CD14-positive monocyte (primary cell): Measurements from ENCODE around the gene PLEKHG1. TPM values are rescaled to one million over a fixed set of nuclear protein-coding genes. Genes with fewer than 3 reads are reported as not detected.

ENCODE experiments used
- DNase-seq, 3 donors: peaks; one replicate each; pipeline ENCODE4 v3.0.0-alpha.2; 2011 to 2022
- H2AFZ ChIP-seq: 2 replicates; pipeline ENCODE4 v1.6.0; 2012; ENCODE audit warnings: mild to moderate bottlenecking, low read depth, low read length, inconsistent platforms; ENCODE audit not compliant: insufficient read depth, poor library complexity, severe bottlenecking
- H3K27ac ChIP-seq, 2 donors: 1 replicate in 1 of 2; 2 replicates in 1 of 2; pipeline ENCODE4 v1.5.1; 2012 to 2013; ENCODE audit warnings: low read length in 2 of 2, control low read depth in 1 of 2, inconsistent platforms in 1 of 2, low read depth in 1 of 2, mild to moderate bottlenecking in 1 of 2
- H3K27me3 ChIP-seq, 2 donors: one replicate each; pipeline versions ENCODE4 v1.6.0 to v1.6.1; 2011 to 2013; ENCODE audit warnings: low read length in 2 of 2; ENCODE audit not compliant: control insufficient read depth in 2 of 2, insufficient read depth in 2 of 2
- H3K36me3 ChIP-seq, 2 donors: replicated peaks in 1 of 2; 1 replicate in 1 of 2; 2 replicates in 1 of 2; pipeline versions ENCODE4 v1.5.1 to v1.6.1; 2012 to 2013; ENCODE audit warnings: low read length in 2 of 2, control low read depth in 1 of 2, inconsistent platforms in 1 of 2, mild to moderate bottlenecking in 1 of 2; ENCODE audit not compliant: insufficient read depth in 2 of 2, control insufficient read depth in 1 of 2
- H3K4me1 ChIP-seq, 2 donors: 1 replicate in 1 of 2; 2 replicates in 1 of 2; pipeline versions ENCODE4 v1.5.1 to v1.6.1; 2012 to 2013; ENCODE audit warnings: low read length in 2 of 2, control low read depth in 1 of 2, inconsistent platforms in 1 of 2, mild to moderate bottlenecking in 1 of 2, moderate library complexity in 1 of 2; ENCODE audit not compliant: insufficient read depth in 2 of 2, control insufficient read depth in 1 of 2
- H3K4me2 ChIP-seq: replicated peaks from 2 replicates; pipeline ENCODE3; 2012; ENCODE audit warnings: low read length, moderate library complexity, mild to moderate bottlenecking; ENCODE audit not compliant: poor library complexity, severe bottlenecking; ENCODE audit errors: extremely low read depth
- H3K4me3 ChIP-seq, 3 experiments: fragments of 200-600 bp in 1 of 3; sonication (generic) in 1 of 3; replicated peaks in 1 of 3; 1 replicate in 2 of 3; 2 replicates in 1 of 3; pipeline ENCODE4 v1.5.1; 2011 to 2013; ENCODE audit warnings: low read length in 3 of 3, mild to moderate bottlenecking in 3 of 3, control low read depth in 2 of 3, low read depth in 2 of 3, inconsistent platforms in 1 of 3, moderate library complexity in 1 of 3
- H3K79me2 ChIP-seq: 2 replicates; pipeline ENCODE4 v1.6.0; 2012; ENCODE audit warnings: mild to moderate bottlenecking, control low read depth, inconsistent platforms, low read length, moderate library complexity; ENCODE audit not compliant: insufficient read depth
- H3K9ac ChIP-seq: 2 replicates; pipeline ENCODE4 v1.6.0; 2017; ENCODE audit warnings: low read length, mild to moderate bottlenecking; ENCODE audit not compliant: insufficient read depth, poor library complexity, severe bottlenecking
- H3K9me3 ChIP-seq, 2 donors: replicated peaks in 1 of 2; 1 replicate in 1 of 2; 2 replicates in 1 of 2; pipeline versions ENCODE4 v1.5.1 to v1.6.1; 2012 to 2013; ENCODE audit warnings: low read length in 2 of 2, control low read depth in 1 of 2; ENCODE audit not compliant: control insufficient read depth in 1 of 2, insufficient read depth in 1 of 2
- H4K20me1 ChIP-seq: 2 replicates; pipeline ENCODE4 v1.6.0; 2012; ENCODE audit warnings: mild to moderate bottlenecking, low read length, control low read depth, moderate library complexity; ENCODE audit not compliant: insufficient read depth
- H3K27ac Mint-ChIP-seq, 7 donors: one replicate each; pipeline ENCODE4 v1.8.0; 2020; ENCODE audit warnings: mild to moderate bottlenecking in 7 of 7, mixed read lengths in 7 of 7, moderate library complexity in 6 of 7, inconsistent platforms in 2 of 7
- H3K27me3 Mint-ChIP-seq, 3 donors: one replicate each; pipeline ENCODE4 v1.8.0; 2021 to 2022; ENCODE audit warnings: low read depth in 3 of 3, mild to moderate bottlenecking in 3 of 3, mixed read lengths in 3 of 3, moderate library complexity in 3 of 3, inconsistent platforms in 1 of 3
- H3K36me3 Mint-ChIP-seq, 2 donors: one replicate each; pipeline ENCODE4 v1.8.0; 2020; ENCODE audit warnings: mixed read lengths in 2 of 2, inconsistent platforms in 1 of 2, mild to moderate bottlenecking in 1 of 2
- H3K4me1 Mint-ChIP-seq: one replicate; pipeline ENCODE4 v1.8.0; 2020; ENCODE audit warnings: mild to moderate bottlenecking, mixed read lengths
- H3K4me3 Mint-ChIP-seq, 2 donors: one replicate each; pipeline ENCODE4 v1.8.0; 2020; ENCODE audit warnings: mild to moderate bottlenecking in 2 of 2, mixed read lengths in 2 of 2, moderate library complexity in 1 of 2
- H3K9me3 Mint-ChIP-seq, 7 donors: one replicate each; pipeline ENCODE4 v1.8.0; 2020 to 2022; ENCODE audit warnings: mixed read lengths in 7 of 7, mild to moderate bottlenecking in 6 of 7, moderate library complexity in 6 of 7, inconsistent platforms in 2 of 7
- CTCF ChIP-seq: fragments of 200-600 bp; IDR thresholded peaks from one replicate; pipeline ENCODE4 v1.8.0; 2022; ENCODE audit warnings: antibody characterized with exemption, mild to moderate bottlenecking
- WGBS: methylation state at CpG from one replicate; pipeline ENCODE4 v1.1.5; 2013; ENCODE audit warnings: missing lambda C conversion rate; ENCODE audit not compliant: insufficient coverage; 5-methylcytosine and 5-hydroxymethylcytosine counted together
- intact Hi-C, 2 donors: fragments of 100-400 bp; cut with micrococcal nuclease; formaldehyde crosslinking; loops; one replicate each; pipeline versions ENCODE4 v1.15.0 to v1.15.1; 2023
- polyA plus RNA-seq, 3 donors: library from polyadenylated mRNA; depleted of rRNA in 1 of 3; unstranded in 2 of 3; stranded (reverse) in 1 of 3; fragments of 300-500 nt in 2 of 3; fragments of >200 nt in 1 of 3; fragmentation: Illumina TruSeq in 2 of 3; gene quantifications; 1 replicate in 2 of 3; 2 replicates in 1 of 3; pipeline ENCODE4 v1.2.3, GENCODE V29; 2012 to 2021

The PLEKHG1 gene
- polyA plus RNA-seq, 3 donors, result 0.02 to 0.15 (median 0.08) TPM

- H3K4me1 ChIP-seq, result no peaks in the 10 kb centered on the region
- peaks cover 30 to 39% (median 35%) of the 10 kb centered on the region in 3 donors for H3K27me3 Mint-ChIP-seq
- H3K27ac Mint-ChIP-seq, result no peak overlapping the region
- no peaks in the 10 kb centered on the region for H3K79me2 ChIP-seq
- no peak overlapping the region for H3K4me3 Mint-ChIP-seq
- no peak overlapping the region for H3K9ac ChIP-seq
- no peak overlapping the region for H2AFZ ChIP-seq
- no peak overlapping the region for H3K4me3 ChIP-seq
- no peak for DNase-seq
- H3K27ac ChIP-seq, result no peak overlapping the region
- TF ChIP-seq CTCF, result no peak
- peaks cover 16 to 33% of the 10 kb centered on the region in 2 donors for H3K27me3 ChIP-seq
- peaks cover under 1% of the 10 kb centered on the region for H3K4me1 Mint-ChIP-seq
- H3K9me3 ChIP-seq, result no peaks in the 10 kb centered on the region
- no peaks in the 10 kb centered on the region for H4K20me1 ChIP-seq
- H3K36me3 Mint-ChIP-seq, result no peaks in the 10 kb centered on the region
- H3K36me3 ChIP-seq, result no peaks in the 10 kb centered on the region
- no CpG with 5 or more reads among the region's 2 CpGs for WGBS
- H3K4me2 ChIP-seq, result no peak overlapping the region
- peaks cover 0 to 4% (median 0%) of the 10 kb centered on the region in 7 donors for H3K9me3 Mint-ChIP-seq
- intact Hi-C loops, result no loop called here
These were observed 30.5 kb upstream of the PLEKHG1 start for GRCh38 chr6:150569161-150569560.

GRCh38 chr6:150573041-150573681, 26.5 kb upstream of the PLEKHG1 start:
- TF ChIP-seq CTCF, result no peak
- peaks cover 12 to 43% of the 10 kb centered on the region in 2 donors for H3K27me3 ChIP-seq
- H3K9me3 Mint-ChIP-seq, result peaks cover 0 to 4% (median 2%) of the 10 kb centered on the region in 7 donors
- H3K4me3 ChIP-seq, result no peak overlapping the region
- no peak overlapping the region for H3K9ac ChIP-seq
- peak overlapping the region in 1 of 2 donors; percentile 33 for H3K4me3 Mint-ChIP-seq
- H3K27ac ChIP-seq, result no peak overlapping the region
- H2AFZ ChIP-seq, result no peak overlapping the region
- no peak overlapping the region for H3K27ac Mint-ChIP-seq
- WGBS, result 57% methylated on average over 8 of the region's 10 CpGs
- peaks cover 43 to 66% (median 56%) of the 10 kb centered on the region in 3 donors for H3K27me3 Mint-ChIP-seq
- H4K20me1 ChIP-seq, result no peaks in the 10 kb centered on the region
- no peak for DNase-seq
- intact Hi-C loops, result no loop called here
- H3K4me1 Mint-ChIP-seq, result peaks cover 7% of the 10 kb centered on the region
- H3K9me3 ChIP-seq, result no peaks in the 10 kb centered on the region
- H3K79me2 ChIP-seq, result no peaks in the 10 kb centered on the region
- H3K4me2 ChIP-seq, result no peak overlapping the region
- H3K36me3 Mint-ChIP-seq, result no peaks in the 10 kb centered on the region
- H3K4me1 ChIP-seq, result peaks cover 0 to 3% of the 10 kb centered on the region in 2 donors
- no peaks in the 10 kb centered on the region for H3K36me3 ChIP-seq
